ENCODE measurements around the gene ELOVL7. TPM values are rescaled to one million over a fixed set of nuclear protein-coding genes. Genes with fewer than 3 reads are reported as not detected.

Gene ELOVL7
- total and polyA plus RNA-seq, 10 of the 15 experiments (the other 5 are each of a cell fraction or from before 2014, with no cell fraction given) = 0.26 to 1.2 (median 0.92) TPM

GRCh38 chr5:60806591-60807243, 37.4 kb downstream of the ELOVL7 start (continued):
- TF ChIP-seq TAF1 (IDR thresholded peaks at IDR 0.05; ENCODE audit: borderline replicate concordance, low read depth, low read length) (no peak), STAT1 (conservative IDR thresholded peaks at IDR 0.05) (no peak), YBX1 (IDR thresholded peaks at IDR 0.05) (no peak)

GRCh38 chr5:60805463-60805862, 38.6 kb downstream of the ELOVL7 start:
- H3K79me2 ChIP-seq (ENCODE audit: control insufficient read depth, insufficient read depth, low read length) = no peaks in the 10 kb centered on the region
- H3K9ac ChIP-seq (ENCODE audit: control insufficient read depth, insufficient read depth, low read length) = no peak overlapping the region
- no peak overlapping the region for H3K27ac ChIP-seq (ENCODE audit: control insufficient read depth, insufficient read depth)
- intact Hi-C loops (cut with micrococcal nuclease; ENCODE audit: unreplicated experiment) (no loop called here), in situ Hi-C loops (cut with MboI) (no loop called here)
- FAIRE-seq (no peak), DNase-seq (ENCODE audit: low read depth, low spot score) (no peak), ATAC-seq (no peak)
- no peak overlapping the region for H2AFZ ChIP-seq (ENCODE audit: control insufficient read depth, low read depth, low read length)
- ChIA-PET POLR2A (no interaction called here), CTCF (no interaction called here), SMC1A (ENCODE audit: uncharacterized antibody, unreplicated experiment) (no interaction called here), RAD21 (ENCODE audit: unreplicated experiment) (no interaction called here)
- no peak overlapping the region for H3K4me2 ChIP-seq (ENCODE audit: control insufficient read depth, insufficient read depth)
- BruUV-seq (replicated peaks) = no TSS peak
- no peak overlapping the region for H3K4me3 ChIP-seq
- TF ChIP-seq JUND (IDR thresholded peaks at IDR 0.05; ENCODE audit: low read depth, low read length) (no peak), SP1 (IDR thresholded peaks at IDR 0.05; ENCODE audit: low read depth, low read length) (no peak)
- no peaks in the 10 kb centered on the region for H3K9me3 ChIP-seq (replicated peaks; ENCODE audit: control insufficient read depth, insufficient read depth, low read length)
- no peaks in the 10 kb centered on the region for H3K4me1 ChIP-seq (ENCODE audit: control insufficient read depth, insufficient read depth, low read length)
- H3K36me3 ChIP-seq (ENCODE audit: control insufficient read depth in 2 of 2, insufficient read depth in 2 of 2, low read length in 1 of 2) = no peaks in the 10 kb centered on the region
- no peaks in the 10 kb centered on the region for H4K20me1 ChIP-seq (ENCODE audit: control insufficient read depth, insufficient read depth)
- H3K27me3 ChIP-seq (replicated peaks in 1 of 2; ENCODE audit: control insufficient read depth in 2 of 2, insufficient read depth in 2 of 2, low read length in 1 of 2) = no peaks in the 10 kb centered on the region

- TF ChIP-seq SPI1 (IDR thresholded peaks at IDR 0.05; ENCODE audit: borderline replicate concordance, insufficient read depth, low read depth, low read length) = peak; percentile 54; the same call in 1 of the 2 replicates
- TF ChIP-seq ZBTB40 (IDR thresholded peaks at IDR 0.05; ENCODE audit: borderline replicate concordance) = no peak
- Histone ChIP-seq H3K79me2 (ENCODE audit: control insufficient read depth, insufficient read depth, low read length) (no peaks in the 10 kb centered on the region), H3K4me1 (ENCODE audit: control insufficient read depth, insufficient read depth, low read length) (no peaks in the 10 kb centered on the region), H3K4me2 (ENCODE audit: control insufficient read depth, insufficient read depth) (no peak overlapping the region), H3K9me3 (replicated peaks; ENCODE audit: control insufficient read depth, insufficient read depth, low read length) (no peaks in the 10 kb centered on the region), H3K27ac (ENCODE audit: control insufficient read depth, insufficient read depth) (no peak overlapping the region), H3K4me3 (no peak overlapping the region), H4K20me1 (ENCODE audit: control insufficient read depth, insufficient read depth) (no peaks in the 10 kb centered on the region), H2AFZ (ENCODE audit: control insufficient read depth, low read depth, low read length) (no peak overlapping the region), H3K27me3 (replicated peaks in 1 of 2; ENCODE audit: control insufficient read depth in 2 of 2, insufficient read depth in 2 of 2, low read length in 1 of 2) (no peaks in the 10 kb centered on the region), H3K9ac (ENCODE audit: control insufficient read depth, insufficient read depth, low read length) (no peak overlapping the region), H3K36me3 (ENCODE audit: control insufficient read depth in 2 of 2, insufficient read depth in 2 of 2, low read length in 1 of 2) (no peaks in the 10 kb centered on the region)
- DNase-seq (ENCODE audit: low read depth, low spot score) (no peak), FAIRE-seq (no peak), ATAC-seq (no peak)
- WGBS (ENCODE audit: insufficient coverage, insufficient replicate concordance, low lambda C conversion rate, missing lambda C conversion rate) = 31% methylated on average over 2 of the region's 2 CpGs
- ChIA-PET CTCF (no interaction called here), POLR2A (no interaction called here), SMC1A (ENCODE audit: uncharacterized antibody, unreplicated experiment) (no interaction called here), RAD21 (ENCODE audit: unreplicated experiment) (no interaction called here)
- intact Hi-C loops (cut with micrococcal nuclease; ENCODE audit: unreplicated experiment) = no loop called here
- in situ Hi-C loops (cut with MboI) = no loop called here
- no TSS peak for BruUV-seq (replicated peaks)
These were observed 40.4 kb downstream of the ELOVL7 start for GRCh38 chr5:60803712-60804111.
